Trophoblast cell (in vitro differentiated cells and primary cell): ENCODE data around the gene ZNF804A.

ENCODE experiments used
- DNase-seq, 2 donors: peaks; one replicate each; pipeline ENCODE4 v3.0.0-alpha.2; 2016
- H2AFZ ChIP-seq: 2 replicates; pipeline ENCODE4 v1.6.1; 2013; ENCODE audit warnings: low read length, moderate library complexity, mild to moderate bottlenecking; ENCODE audit not compliant: insufficient read depth, poor library complexity
- H2AK5ac ChIP-seq: 2 replicates; pipeline ENCODE4 v1.6.1; 2013; ENCODE audit warnings: mild to moderate bottlenecking, low read length
- H2BK120ac ChIP-seq: 2 replicates; pipeline ENCODE4 v1.6.1; 2013; ENCODE audit warnings: low read length, mild to moderate bottlenecking, moderate library complexity; ENCODE audit not compliant: insufficient read depth, poor library complexity
- H2BK12ac ChIP-seq: 2 replicates; pipeline ENCODE4 v1.6.1; 2013; ENCODE audit warnings: mild to moderate bottlenecking, low read length, moderate library complexity
- H2BK5ac ChIP-seq: 2 replicates; pipeline ENCODE4 v1.6.1; 2013; ENCODE audit warnings: low read length, low read depth, moderate library complexity, mild to moderate bottlenecking; ENCODE audit not compliant: poor library complexity
- H3K14ac ChIP-seq: 2 replicates; pipeline ENCODE4 v1.6.1; 2013; ENCODE audit warnings: mild to moderate bottlenecking, low read length
- H3K18ac ChIP-seq: 2 replicates; pipeline ENCODE4 v1.6.1; 2013; ENCODE audit warnings: mild to moderate bottlenecking, low read length
- H3K23ac ChIP-seq: 2 replicates; pipeline ENCODE4 v1.6.1; 2013; ENCODE audit warnings: low read length
- H3K27ac ChIP-seq: 2 replicates; pipeline ENCODE4 v1.5.1; 2013; ENCODE audit warnings: low read depth, mild to moderate bottlenecking, inconsistent platforms, low read length, moderate library complexity
- H3K27me3 ChIP-seq: 2 replicates; pipeline ENCODE4 v1.6.1; 2013; ENCODE audit warnings: inconsistent platforms, mild to moderate bottlenecking, low read length, moderate library complexity; ENCODE audit not compliant: insufficient read depth
- H3K36me3 ChIP-seq, 2 experiments: 1 replicate in 1 of 2; 2 replicates in 1 of 2; pipeline ENCODE4 v1.6.1; 2013; ENCODE audit warnings: low read length in 2 of 2, mild to moderate bottlenecking in 2 of 2, moderate library complexity in 1 of 2; ENCODE audit not compliant: insufficient read depth in 2 of 2, control insufficient read depth in 1 of 2
- H3K4ac ChIP-seq: 2 replicates; pipeline ENCODE4 v1.6.1; 2013; ENCODE audit warnings: low read depth, mild to moderate bottlenecking, low read length, moderate library complexity
- H3K4me1 ChIP-seq, 2 experiments: 1 replicate in 1 of 2; 2 replicates in 1 of 2; pipeline ENCODE4 v1.6.1; 2013; ENCODE audit warnings: low read length in 2 of 2, mild to moderate bottlenecking in 2 of 2, moderate library complexity in 1 of 2; ENCODE audit not compliant: insufficient read depth in 2 of 2, control insufficient read depth in 1 of 2
- H3K4me2 ChIP-seq: 2 replicates; pipeline ENCODE4 v1.6.1; 2013; ENCODE audit warnings: inconsistent platforms, mild to moderate bottlenecking, low read length, moderate library complexity
- H3K4me3 ChIP-seq: 2 replicates; pipeline ENCODE4 v1.5.1; 2013; ENCODE audit warnings: mild to moderate bottlenecking, low read depth, low read length, inconsistent platforms
- H3K79me1 ChIP-seq: one replicate; pipeline ENCODE4 v1.6.1; 2013; ENCODE audit warnings: low read length
- H3K79me2 ChIP-seq: 2 replicates; pipeline ENCODE4 v1.6.1; 2013; ENCODE audit warnings: low read length, mild to moderate bottlenecking; ENCODE audit not compliant: control insufficient read depth, insufficient read depth, poor library complexity
- H3K9ac ChIP-seq: 2 replicates; pipeline ENCODE4 v1.6.1; 2013; ENCODE audit warnings: mild to moderate bottlenecking, low read length
- H3K9me3 ChIP-seq: 2 replicates; pipeline ENCODE4 v1.6.1; 2013; ENCODE audit warnings: low read depth, mild to moderate bottlenecking, control low read depth, inconsistent platforms, low read length; ENCODE audit not compliant: insufficient read depth
- H4K12ac ChIP-seq: 2 replicates; pipeline ENCODE4 v1.6.1; 2013; ENCODE audit warnings: low read depth, mild to moderate bottlenecking, low read length, moderate library complexity
- H4K8ac ChIP-seq: 2 replicates; pipeline ENCODE4 v1.6.1; 2013; ENCODE audit warnings: low read depth, mild to moderate bottlenecking, low read length, moderate library complexity
- H4K91ac ChIP-seq: one replicate; pipeline ENCODE4 v1.6.1; 2013; ENCODE audit warnings: low read depth, mild to moderate bottlenecking, low read length, moderate library complexity
- whole genome bisulfite sequencing: extraction: QIAGEN DNeasy Blood & Tissue Kit; methylation state at CpG from one replicate; pipeline ENCODE4 v1.1.7; 2013; ENCODE audit warnings: missing lambda C conversion rate; ENCODE audit not compliant: insufficient read length, insufficient coverage; ENCODE audit errors: extremely low coverage; 5-methylcytosine and 5-hydroxymethylcytosine counted together

The ZNF804A gene

DNA sequence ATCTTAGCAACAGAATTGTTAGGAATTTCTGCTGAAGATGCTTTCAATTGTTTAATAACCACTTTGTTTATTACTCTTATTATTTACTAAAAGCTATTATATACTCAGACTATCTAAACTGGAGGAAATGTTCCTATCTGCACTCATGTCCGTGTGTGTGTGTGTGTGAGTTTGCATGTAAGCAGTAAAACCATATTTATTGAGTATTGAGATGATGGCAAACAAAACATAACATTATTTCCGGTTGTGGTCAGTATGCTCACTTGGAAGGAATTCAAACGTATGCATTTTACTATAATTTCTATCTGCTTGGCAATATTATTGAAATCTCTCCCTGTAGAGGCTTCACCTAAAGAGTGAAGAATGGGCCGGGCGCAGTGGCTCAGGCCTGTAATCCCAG, 43.0 kb upstream of the ZNF804A start:
- H3K9ac ChIP-seq = no peak overlapping the region
- no peak overlapping the region for H3K27ac ChIP-seq
- H3K9me3 ChIP-seq = no peaks in the 10 kb centered on the region
- H3K23ac ChIP-seq = no peak overlapping the region
- H3K4ac ChIP-seq = no peak overlapping the region
- H3K18ac ChIP-seq = no peak overlapping the region
- H3K79me2 ChIP-seq = no peaks in the 10 kb centered on the region
- H4K12ac ChIP-seq = no peak overlapping the region
- no CpG with 5 or more reads among the region's 5 CpGs for WGBS
- no peaks in the 10 kb centered on the region for H3K36me3 ChIP-seq
- H3K4me1 ChIP-seq = no peaks in the 10 kb centered on the region
- no peak overlapping the region for H2BK5ac ChIP-seq
- H3K27me3 ChIP-seq = no peaks in the 10 kb centered on the region
- no peak overlapping the region for H3K4me3 ChIP-seq
- no peak overlapping the region for H2AFZ ChIP-seq
- DNase-seq = no peak
- H2AK5ac ChIP-seq = no peak overlapping the region
- no peak overlapping the region for H3K4me2 ChIP-seq
- H4K8ac ChIP-seq = no peak overlapping the region
- no peak overlapping the region for H2BK120ac ChIP-seq
- H3K79me1 ChIP-seq = no peaks in the 10 kb centered on the region
- H3K14ac ChIP-seq = no peak overlapping the region
- H4K91ac ChIP-seq = no peak overlapping the region
- no peak overlapping the region for H2BK12ac ChIP-seq

DNA sequence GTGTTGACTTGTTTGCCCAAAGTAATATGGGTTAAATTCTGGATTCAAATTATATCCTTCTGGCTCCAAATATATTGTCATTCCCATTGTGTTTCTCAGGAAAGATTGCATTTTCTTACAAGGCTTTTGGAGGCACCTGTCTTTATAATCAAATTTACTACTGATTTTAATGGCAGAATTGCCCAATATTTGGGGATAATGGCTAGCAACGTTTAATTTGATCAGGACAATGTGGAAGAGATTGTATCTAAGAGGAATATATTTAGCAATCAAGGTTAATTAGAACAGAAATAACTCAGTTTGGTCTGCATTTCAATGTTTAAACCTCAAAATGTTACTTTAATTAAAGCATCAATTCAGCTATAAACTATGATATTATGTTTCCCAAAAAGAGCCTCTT, 41.7 kb upstream of the ZNF804A start:
- H3K36me3 ChIP-seq = no peaks in the 10 kb centered on the region
- no peak overlapping the region for H3K14ac ChIP-seq
- WGBS = no CpG with 5 or more reads among the region's 1 CpG
- no peak for DNase-seq
- no peak overlapping the region for H3K4ac ChIP-seq
- H3K4me2 ChIP-seq = no peak overlapping the region
- no peak overlapping the region for H4K91ac ChIP-seq
- no peak overlapping the region for H3K27ac ChIP-seq
- H2AFZ ChIP-seq = no peak overlapping the region
- H3K4me1 ChIP-seq = no peaks in the 10 kb centered on the region
- no peak overlapping the region for H3K23ac ChIP-seq
- no peak overlapping the region for H4K12ac ChIP-seq
- no peak overlapping the region for H2BK5ac ChIP-seq
- no peak overlapping the region for H2AK5ac ChIP-seq
- H3K27me3 ChIP-seq = no peaks in the 10 kb centered on the region
- no peak overlapping the region for H4K8ac ChIP-seq
- no peak overlapping the region for H2BK12ac ChIP-seq
- H3K18ac ChIP-seq = no peak overlapping the region
- H3K79me1 ChIP-seq = no peaks in the 10 kb centered on the region
- no peak overlapping the region for H3K9ac ChIP-seq
- no peaks in the 10 kb centered on the region for H3K79me2 ChIP-seq
- no peaks in the 10 kb centered on the region for H3K9me3 ChIP-seq
- H3K4me3 ChIP-seq = no peak overlapping the region
- H2BK120ac ChIP-seq = no peak overlapping the region

DNA sequence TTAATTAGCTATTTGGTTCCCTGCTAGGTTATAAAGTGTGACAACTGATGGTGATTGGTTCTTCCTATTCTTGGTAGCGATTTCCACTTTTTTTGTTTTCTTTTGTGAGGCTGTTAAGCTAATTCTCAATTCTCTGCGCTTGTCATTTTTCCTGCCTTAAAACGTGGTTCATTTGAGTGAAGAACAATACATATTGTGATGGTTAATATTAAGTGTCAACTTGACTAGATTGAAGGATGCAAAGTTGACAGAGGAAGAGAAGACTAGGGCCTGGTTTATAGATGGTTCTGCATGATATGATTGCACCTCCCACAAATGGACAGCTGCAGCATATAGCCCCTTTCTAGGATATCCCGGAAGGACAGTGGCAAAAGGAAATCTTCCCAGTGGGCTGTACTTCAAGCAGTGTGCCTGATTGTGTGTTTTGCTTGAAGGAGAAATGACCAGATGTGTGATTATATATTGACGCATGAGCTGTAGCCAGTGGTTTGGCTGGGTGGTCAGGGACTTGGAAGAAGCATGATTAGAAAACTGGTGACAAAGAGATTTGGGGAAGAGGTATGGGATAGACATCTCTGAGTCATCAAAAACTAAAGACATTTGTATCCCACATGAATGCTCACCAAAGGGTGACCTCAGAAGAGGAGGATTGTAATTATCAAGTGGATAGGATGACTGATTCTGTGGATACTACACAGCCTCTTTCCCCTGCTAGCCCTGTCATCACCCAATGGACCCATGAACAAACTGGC, 39.4 kb upstream of the ZNF804A start:
- no peak overlapping the region for H2BK5ac ChIP-seq
- H3K79me1 ChIP-seq = no peaks in the 10 kb centered on the region
- no peak overlapping the region for H3K4me2 ChIP-seq
- H3K4me3 ChIP-seq = no peak overlapping the region
- no peaks in the 10 kb centered on the region for H3K79me2 ChIP-seq
- no peak overlapping the region for H3K9ac ChIP-seq
- no peaks in the 10 kb centered on the region for H3K36me3 ChIP-seq
- no peaks in the 10 kb centered on the region for H3K27me3 ChIP-seq
- no peak overlapping the region for H3K14ac ChIP-seq
- no peak for DNase-seq
- H2AK5ac ChIP-seq = no peak overlapping the region
- H2BK12ac ChIP-seq = no peak overlapping the region
- no peak overlapping the region for H3K27ac ChIP-seq
- H3K4ac ChIP-seq = no peak overlapping the region
- H2BK120ac ChIP-seq = no peak overlapping the region
- no peak overlapping the region for H4K12ac ChIP-seq
- no peak overlapping the region for H3K18ac ChIP-seq
- no peaks in the 10 kb centered on the region for H3K4me1 ChIP-seq
- no peaks in the 10 kb centered on the region for H3K9me3 ChIP-seq
- H2AFZ ChIP-seq = no peak overlapping the region
- no CpG with 5 or more reads among the region's 5 CpGs for WGBS
- H3K23ac ChIP-seq = no peak overlapping the region
- no peak overlapping the region for H4K91ac ChIP-seq
- H4K8ac ChIP-seq = no peak overlapping the region

DNA sequence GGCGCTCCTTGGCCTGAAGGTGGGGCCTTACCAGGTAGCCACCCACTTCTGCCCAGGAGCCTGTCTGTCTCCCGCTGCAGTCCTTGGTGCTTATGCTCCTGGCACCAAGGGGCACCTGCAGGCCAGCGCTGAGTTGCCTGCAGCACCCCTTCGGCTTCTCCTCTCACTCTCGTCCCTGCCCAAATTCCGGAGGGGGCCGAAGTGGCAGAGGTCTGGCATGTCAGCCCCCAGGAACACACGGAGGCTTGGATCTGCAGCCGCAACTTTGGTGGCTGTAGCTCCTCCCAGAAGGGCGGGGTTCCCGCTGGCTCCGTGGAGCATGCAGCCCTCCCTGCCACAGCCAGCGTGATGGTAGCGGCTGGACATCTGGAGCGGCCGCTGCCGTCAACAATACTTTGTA, 37.7 kb upstream of the ZNF804A start:
- H3K27me3 ChIP-seq = no peaks in the 10 kb centered on the region
- H2AK5ac ChIP-seq = no peak overlapping the region
- DNase-seq = no peak
- H3K4me3 ChIP-seq = no peak overlapping the region
- H3K27ac ChIP-seq = no peak overlapping the region
- H3K23ac ChIP-seq = no peak overlapping the region
- no peak overlapping the region for H3K4ac ChIP-seq
- H4K91ac ChIP-seq = no peak overlapping the region
- no peaks in the 10 kb centered on the region for H3K9me3 ChIP-seq
- H2BK120ac ChIP-seq = no peak overlapping the region
- H3K4me1 ChIP-seq = no peaks in the 10 kb centered on the region
- no peak overlapping the region for H3K14ac ChIP-seq
- no CpG with 5 or more reads among the region's 17 CpGs for WGBS
- no peaks in the 10 kb centered on the region for H3K79me1 ChIP-seq
- no peak overlapping the region for H3K18ac ChIP-seq
- H2AFZ ChIP-seq = no peak overlapping the region
- no peaks in the 10 kb centered on the region for H3K79me2 ChIP-seq
- no peaks in the 10 kb centered on the region for H3K36me3 ChIP-seq
- H2BK12ac ChIP-seq = no peak overlapping the region
- no peak overlapping the region for H3K4me2 ChIP-seq
- H4K12ac ChIP-seq = no peak overlapping the region
- no peak overlapping the region for H3K9ac ChIP-seq
- no peak overlapping the region for H4K8ac ChIP-seq
- no peak overlapping the region for H2BK5ac ChIP-seq
